CD4-positive, alpha-beta T cell (primary cell): ENCODE results near the gene GULP1. TPM values are rescaled to one million over a fixed set of nuclear protein-coding genes. Genes with fewer than 3 reads are reported as not detected.

Experiments
- ATAC-seq: fragments of 200-7000 bp; cut with Tn5 transposase; one replicate; pipeline ENCODE4 v1.10.0; 2022; ENCODE audit warnings: mild to moderate bottlenecking; ENCODE audit not compliant: poor library complexity
- CTCF ChIA-PET: fragments of 350-600 bp; sonication (Branson Sonifier 250); formaldehyde crosslinking; loops from one replicate; lab custom pipeline; 2021; ENCODE audit warnings: antibody characterized with exemption, inconsistent platforms; lab: Charles Lee
- POLR2A ChIA-PET: fragments of 350-600 bp; sonication (Branson Sonifier 250); formaldehyde crosslinking; loops from one replicate; lab custom pipeline; 2021; ENCODE audit warnings: antibody characterized with exemption, inconsistent platforms; lab: Charles Lee
- DNase-seq, 14 experiments: peaks; one replicate each; pipeline ENCODE4 v3.0.0-alpha.2; 2013 to 2020; ENCODE audit warnings: mixed read lengths in 2 of 14
- H3K27ac ChIP-seq, 2 donors: one replicate each; pipeline versions ENCODE4 v1.5.1 to v1.7.0; 2013; ENCODE audit warnings: low read length in 2 of 2, low read depth in 1 of 2, mild to moderate bottlenecking in 1 of 2
- H3K27me3 ChIP-seq, 2 experiments: 1 replicate in 1 of 2; 2 replicates in 1 of 2; pipeline versions ENCODE4 v1.6.1 to v1.7.0; 2013; ENCODE audit warnings: low read length in 2 of 2, control low read depth in 1 of 2, mild to moderate bottlenecking in 1 of 2, moderate library complexity in 1 of 2; ENCODE audit not compliant: insufficient read depth in 2 of 2, control insufficient read depth in 1 of 2
- H3K36me3 ChIP-seq: one replicate; pipeline ENCODE4 v1.6.1; 2013; ENCODE audit warnings: low read length, control low read depth; ENCODE audit not compliant: insufficient read depth
- H3K4me1 ChIP-seq: one replicate; pipeline ENCODE4 v1.6.1; 2013; ENCODE audit warnings: low read length, control low read depth; ENCODE audit not compliant: insufficient read depth
- H3K4me3 ChIP-seq: one replicate; pipeline ENCODE4 v1.5.1; 2013; ENCODE audit warnings: mild to moderate bottlenecking, low read length, moderate library complexity
- H3K9me3 ChIP-seq, 2 experiments: 1 replicate in 1 of 2; 2 replicates in 1 of 2; pipeline versions ENCODE4 v1.6.1 to v1.7.0; 2013; ENCODE audit warnings: low read length in 2 of 2, mild to moderate bottlenecking in 2 of 2, control low read depth in 1 of 2, moderate library complexity in 1 of 2; ENCODE audit not compliant: control insufficient read depth in 1 of 2, insufficient read depth in 1 of 2
- H3K27ac Mint-ChIP-seq: one replicate; pipeline ENCODE4 v1.8.0; 2020; ENCODE audit warnings: mixed read lengths
- H3K27me3 Mint-ChIP-seq: one replicate; pipeline ENCODE4 v1.8.0; 2021; ENCODE audit warnings: mixed read lengths
- H3K36me3 Mint-ChIP-seq: one replicate; pipeline ENCODE4 v1.8.0; 2021; ENCODE audit warnings: low read depth, mixed read lengths
- H3K4me1 Mint-ChIP-seq: one replicate; pipeline ENCODE4 v1.8.0; 2021; ENCODE audit warnings: low read depth, mixed read lengths
- H3K4me3 Mint-ChIP-seq: one replicate; pipeline ENCODE4 v1.8.0; 2020; ENCODE audit warnings: mild to moderate bottlenecking, mixed read lengths
- H3K9me3 Mint-ChIP-seq: one replicate; pipeline ENCODE4 v1.8.0; 2020; ENCODE audit warnings: mixed read lengths
- intact Hi-C, 2 experiments: fragments of 100-400 bp; cut with DNase I in 1 of 2; cut with micrococcal nuclease in 1 of 2; formaldehyde crosslinking; loops; one replicate each; pipeline versions ENCODE4 v1.15.1 to v1.9.0; 2023 to 2025; cut with DNase I, micrococcal nuclease
- total RNA-seq, 174 experiments: library from RNA in 2 of 174; stranded (reverse) in 2 of 174; gene quantifications; one replicate each; pipeline ENCODE4 v1.2.3 and lab custom pipeline; 2021 to 2026
- TF ChIP-seq, protein P1 (sequence below): fragments of 200-600 bp; IDR thresholded peaks from one replicate; pipeline ENCODE4 v1.8.0; 2022; ENCODE audit warnings: antibody characterized with exemption, mild to moderate bottlenecking

The GULP1 gene
- total RNA-seq, 2 experiments from 2014 or later, result not detected

DNA sequence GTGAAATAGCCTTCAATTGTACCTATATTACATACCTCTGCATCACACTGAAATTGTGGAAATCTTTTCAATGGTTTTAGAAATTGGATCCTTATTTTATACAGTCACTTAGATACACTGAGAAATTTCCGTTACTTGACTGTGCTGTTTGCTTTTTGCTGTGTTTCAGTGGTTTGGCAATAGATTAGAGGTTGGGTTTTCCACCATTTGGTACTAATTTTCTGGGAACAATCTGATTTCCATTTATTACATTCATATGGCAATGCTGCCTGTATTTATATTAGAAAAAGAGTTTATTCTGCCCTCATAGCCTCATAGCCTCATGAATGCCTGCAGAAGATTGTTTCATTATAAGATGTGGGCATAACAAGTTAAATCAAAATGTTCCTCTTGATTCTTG, 285.0 kb downstream of the GULP1 start:
- CTCF ChIA-PET, result no interaction called here
- POLR2A ChIA-PET, result interaction anchor here (0.6 kb wide), 1 partner anchor 290 kb away, joined by 3 read pairs; no protein-coding TSS in a partner anchor

GRCh38 chr2:188577231-188577630, 285.6 kb downstream of the GULP1 start:
- no peaks in the 10 kb centered on the region for H3K4me1 ChIP-seq
- ATAC-seq (no peak), DNase-seq (no peak)
- Mint-ChIP-seq H3K27ac (no peak overlapping the region), H3K4me1 (no peaks in the 10 kb centered on the region), H3K9me3 (peaks cover 2% of the 10 kb centered on the region), H3K36me3 (no peaks in the 10 kb centered on the region), H3K27me3 (peaks cover 5% of the 10 kb centered on the region), H3K4me3 (no peak overlapping the region)
- CTCF ChIA-PET, result no interaction called here
- POLR2A ChIA-PET, result no interaction called here
- H3K27ac ChIP-seq, result no peak overlapping the region
- intact Hi-C loops, result no loop called here
- H3K36me3 ChIP-seq, result no peaks in the 10 kb centered on the region
- no peaks in the 10 kb centered on the region for H3K27me3 ChIP-seq
- H3K4me3 ChIP-seq, result no peak overlapping the region
- peaks cover 0 to 3% of the 10 kb centered on the region in 2 experiments for H3K9me3 ChIP-seq
- TF ChIP-seq, protein P1, sequence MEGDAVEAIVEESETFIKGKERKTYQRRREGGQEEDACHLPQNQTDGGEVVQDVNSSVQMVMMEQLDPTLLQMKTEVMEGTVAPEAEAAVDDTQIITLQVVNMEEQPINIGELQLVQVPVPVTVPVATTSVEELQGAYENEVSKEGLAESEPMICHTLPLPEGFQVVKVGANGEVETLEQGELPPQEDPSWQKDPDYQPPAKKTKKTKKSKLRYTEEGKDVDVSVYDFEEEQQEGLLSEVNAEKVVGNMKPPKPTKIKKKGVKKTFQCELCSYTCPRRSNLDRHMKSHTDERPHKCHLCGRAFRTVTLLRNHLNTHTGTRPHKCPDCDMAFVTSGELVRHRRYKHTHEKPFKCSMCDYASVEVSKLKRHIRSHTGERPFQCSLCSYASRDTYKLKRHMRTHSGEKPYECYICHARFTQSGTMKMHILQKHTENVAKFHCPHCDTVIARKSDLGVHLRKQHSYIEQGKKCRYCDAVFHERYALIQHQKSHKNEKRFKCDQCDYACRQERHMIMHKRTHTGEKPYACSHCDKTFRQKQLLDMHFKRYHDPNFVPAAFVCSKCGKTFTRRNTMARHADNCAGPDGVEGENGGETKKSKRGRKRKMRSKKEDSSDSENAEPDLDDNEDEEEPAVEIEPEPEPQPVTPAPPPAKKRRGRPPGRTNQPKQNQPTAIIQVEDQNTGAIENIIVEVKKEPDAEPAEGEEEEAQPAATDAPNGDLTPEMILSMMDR, result no peak

More for the DNA sequence above, 285.0 kb downstream of the GULP1 start:
- no peaks in the 10 kb centered on the region for H3K36me3 ChIP-seq
- H3K4me3 ChIP-seq, result no peak overlapping the region
- no peaks in the 10 kb centered on the region for H3K27me3 ChIP-seq
- H3K9me3 Mint-ChIP-seq, result peaks cover 2% of the 10 kb centered on the region
- DNase-seq, result no peak
- no peak for ATAC-seq
- peaks cover 0 to 3% of the 10 kb centered on the region in 2 experiments for H3K9me3 ChIP-seq
- TF ChIP-seq, protein P1, result no peak
- H3K27ac ChIP-seq, result no peak overlapping the region
- H3K4me1 ChIP-seq, result no peaks in the 10 kb centered on the region
- no peaks in the 10 kb centered on the region for H3K36me3 Mint-ChIP-seq
- no peaks in the 10 kb centered on the region for H3K4me1 Mint-ChIP-seq
- H3K27me3 Mint-ChIP-seq, result peaks cover 5% of the 10 kb centered on the region
- no peak overlapping the region for H3K4me3 Mint-ChIP-seq
- intact Hi-C loops, result no loop called here
- no peak overlapping the region for H3K27ac Mint-ChIP-seq

- Histone ChIP-seq H3K27ac (no peak overlapping the region), H3K27me3 (no peaks in the 10 kb centered on the region), H3K4me1 (no peaks in the 10 kb centered on the region), H3K9me3 (peaks cover 0 to 3% of the 10 kb centered on the region in 2 experiments), H3K36me3 (no peaks in the 10 kb centered on the region), H3K4me3 (no peak overlapping the region)
- Mint-ChIP-seq H3K27ac (no peak overlapping the region), H3K4me1 (no peaks in the 10 kb centered on the region), H3K9me3 (no peaks in the 10 kb centered on the region), H3K36me3 (no peaks in the 10 kb centered on the region), H3K27me3 (no peaks in the 10 kb centered on the region), H3K4me3 (no peak overlapping the region)
- TF ChIP-seq, protein P1, result no peak
- DNase-seq, result no peak
- CTCF ChIA-PET, result no interaction called here
- no peak for ATAC-seq
- intact Hi-C loops, result no loop called here
- POLR2A ChIA-PET, result no interaction called here
Measured at GRCh38 chr2:188580738-188581137, 289.1 kb downstream of the GULP1 start.
